Panc1 (cell line): ENCODE results near the gene ANKMY1. TPM values are rescaled to one million over a fixed set of nuclear protein-coding genes. Genes with fewer than 3 reads are reported as not detected.

Experiments
- ATAC-seq: fragments of 200-7000 bp; cut with Tn5 transposase; 2 replicates; pipeline ENCODE4 v1.9.1; 2020; ENCODE audit warnings: mild to moderate bottlenecking, moderate library complexity
- BruUV-seq: library from RNA; stranded (reverse); fragments of 400-500 nt; replicated peaks from 2 replicates; lab custom pipeline; 2021; lab: Mats Ljungman, UMichigan
- CTCF ChIA-PET: fragments of 300-600 bp; sonication (Branson Sonifier 250); formaldehyde crosslinking; loops from one replicate; lab custom pipeline; 2022; ENCODE audit warnings: antibody characterized with exemption; lab: Charles Lee
- POLR2A ChIA-PET: fragments of 300-600 bp; sonication (Branson Sonifier 250); formaldehyde crosslinking; loops from one replicate; lab custom pipeline; 2022; ENCODE audit warnings: antibody characterized with exemption; lab: Charles Lee
- DNase-seq: peaks from one replicate; pipeline ENCODE4 v3.0.0-alpha.2; 2010; ENCODE audit warnings: low read depth, low spot score
- H3K27ac ChIP-seq: 2 replicates; pipeline ENCODE4 v1.5.1; 2011; ENCODE audit warnings: mild to moderate bottlenecking, low read length, inconsistent platforms
- H3K27me3 ChIP-seq: fragments of 200-500 bp; sonication (Bioruptor generic); 2 replicates; pipeline ENCODE4 v1.6.0; 2014; ENCODE audit warnings: low read length, inconsistent platforms; ENCODE audit not compliant: control insufficient read depth, insufficient read depth
- H3K36me3 ChIP-seq: fragments of 200-500 bp; sonication (Bioruptor generic); 2 replicates; pipeline ENCODE4 v1.5.1; 2014; ENCODE audit warnings: inconsistent platforms, mild to moderate bottlenecking, low read length, moderate library complexity; ENCODE audit not compliant: control insufficient read depth, insufficient read depth
- H3K4me1 ChIP-seq: 2 replicates; pipeline ENCODE4 v1.5.1; 2011; ENCODE audit warnings: inconsistent platforms, mild to moderate bottlenecking, low read length, moderate library complexity; ENCODE audit not compliant: control insufficient read depth, insufficient read depth
- H3K4me3 ChIP-seq, 2 experiments: 2 replicates each; pipeline ENCODE4 v1.5.1; 2011 to 2012; ENCODE audit warnings: low read depth in 2 of 2, low read length in 2 of 2, mild to moderate bottlenecking in 2 of 2, inconsistent platforms in 1 of 2, moderate library complexity in 1 of 2
- H3K9me3 ChIP-seq: fragments of 200-500 bp; sonication (Bioruptor generic); 2 replicates; pipeline ENCODE4 v1.5.1; 2014; ENCODE audit warnings: low read depth, mild to moderate bottlenecking, inconsistent platforms, low read length, moderate library complexity; ENCODE audit not compliant: control insufficient read depth, insufficient read depth
- CTCF ChIP-seq: fragments of 450-650 bp; IDR thresholded peaks from 2 replicates; pipeline ENCODE4 v1.5.1; 2017; ENCODE audit warnings: mild to moderate bottlenecking
- POLR2AphosphoS5 ChIP-seq: IDR thresholded peaks from 2 replicates; pipeline ENCODE4 v1.6.1; 2012; ENCODE audit warnings: mild to moderate bottlenecking, low read depth, low read length, moderate library complexity
- REST ChIP-seq, 2 experiments: IDR thresholded peaks; 2 replicates each; pipeline ENCODE4 v1.6.1; 2011 to 2012; ENCODE audit warnings: low read depth in 2 of 2, control low read depth in 1 of 2, low read length in 1 of 2, mild to moderate bottlenecking in 1 of 2, moderate library complexity in 1 of 2; ENCODE audit not compliant: insufficient read depth in 1 of 2
- SIN3A ChIP-seq: IDR thresholded peaks from 2 replicates; pipeline ENCODE4 v1.6.1; 2012; ENCODE audit warnings: low read depth, mild to moderate bottlenecking, low read length, moderate library complexity, borderline replicate concordance; ENCODE audit not compliant: insufficient read depth
- TCF7L2 ChIP-seq: IDR thresholded peaks from 2 replicates; pipeline ENCODE4 v1.6.1; 2011; ENCODE audit warnings: mild to moderate bottlenecking, low read depth, low read length, inconsistent platforms
- in situ Hi-C: cut with HindIII; loops from 2 replicates; pipeline ENCODE4 v1.10.0; 2016; ENCODE audit warnings: low sequenced_read_pairs, low pct_unique_long_range_greater_than_20kb
- intact Hi-C: fragments of 100-400 bp; cut with micrococcal nuclease; formaldehyde crosslinking; loops from one replicate; pipeline ENCODE4 v1.10.0; 2022; ENCODE audit not compliant: unreplicated experiment
- total RNA-seq: library from RNA; stranded (reverse); gene quantifications from one replicate; pipeline ENCODE4 v1.2.1, GENCODE V29; 2021; ENCODE audit not compliant: unreplicated experiment

The ANKMY1 gene
- total RNA-seq, 1 experiment from 2014 or later, result 19.5 TPM

GRCh38 chr2:240444464-240444863 lies 113.3 kb downstream of the ANKMY1 start:
- no peak for DNase-seq
- intact Hi-C loops, result no loop called here
- in situ Hi-C loops, result no loop called here
- Histone ChIP-seq H3K27me3 (no peaks in the 10 kb centered on the region), H3K36me3 (no peaks in the 10 kb centered on the region), H3K27ac (no peak overlapping the region), H3K4me3 (no peak overlapping the region), H3K9me3 (no peaks in the 10 kb centered on the region), H3K4me1 (no peaks in the 10 kb centered on the region; the same call in none of the 2 replicates)
- POLR2A ChIA-PET, result no interaction called here
- CTCF ChIA-PET, result interaction anchor here (0.6 kb wide), 1 partner anchor 211 kb away, joined by 3 read pairs; no protein-coding TSS in a partner anchor
- no peak for ATAC-seq
- BruUV-seq, result no TSS peak
- TF ChIP-seq CTCF, result no peak
- TF ChIP-seq SIN3A, result no peak
- no peak for TF ChIP-seq POLR2AphosphoS5
- no peak for TF ChIP-seq TCF7L2
- no peak for TF ChIP-seq REST (IDR thresholded peaks at IDR 0.05; ENCODE audit: insufficient read depth in 1 of 2, low read depth in 2 of 2, low read length in 1 of 2)

GRCh38 chr2:240443891-240444301 lies 113.9 kb downstream of the ANKMY1 start:
- no TSS peak for BruUV-seq
- Histone ChIP-seq H3K4me1 (no peaks in the 10 kb centered on the region; the same call in 1 of the 2 replicates), H3K36me3 (no peaks in the 10 kb centered on the region), H3K4me3 (no peak overlapping the region), H3K27ac (no peak overlapping the region), H3K9me3 (no peaks in the 10 kb centered on the region), H3K27me3 (no peaks in the 10 kb centered on the region)
- DNase-seq, result no peak
- ATAC-seq, result no peak
- intact Hi-C loops, result no loop called here
- in situ Hi-C loops, result no loop called here
- no peak for TF ChIP-seq TCF7L2
- TF ChIP-seq CTCF, result no peak
- no peak for TF ChIP-seq SIN3A
- TF ChIP-seq POLR2AphosphoS5, result no peak
- TF ChIP-seq REST (IDR thresholded peaks at IDR 0.05; ENCODE audit: insufficient read depth in 1 of 2, low read depth in 2 of 2, low read length in 1 of 2), result no peak
- ChIA-PET POLR2A (no interaction called here), CTCF (interaction anchor here (0.6 kb wide), 1 partner anchor 210 kb away, joined by 3 read pairs; no protein-coding TSS in a partner anchor)
